GM12878 (cell line): ENCODE measurements around the gene AKAP1. TPM values are rescaled to one million over a fixed set of nuclear protein-coding genes. Genes with fewer than 3 reads are reported as not detected.

Source experiments
- ATAC-seq: fragments of 200-7000 bp; cut with Tn5 transposase; 3 replicates; pipeline ENCODE4 v1.9.1; 2020; ENCODE audit warnings: mild to moderate bottlenecking, moderate library complexity
- BruUV-seq: library from RNA; stranded (reverse); fragments of 400-500 nt; replicated peaks from 2 replicates; lab custom pipeline; 2021; lab: Mats Ljungman, UMichigan
- CTCF ChIA-PET: fragments of 300-600 bp; sonication (Branson Sonifier 250); formaldehyde crosslinking; extraction: SDS; loops from one replicate; lab custom pipeline; 2021; ENCODE audit warnings: inconsistent platforms; lab: Yijun Ruan, JAX
- POLR2A ChIA-PET: fragments of 350-600 bp; formaldehyde crosslinking; extraction: SDS; loops from one replicate; lab custom pipeline; 2021; ENCODE audit warnings: inconsistent platforms; lab: Charles Lee
- RAD21 ChIA-PET: fragments of 300-600 bp; sonication (Branson Sonifier 250); formaldehyde crosslinking; loops from one replicate; lab custom pipeline; 2023; ENCODE audit warnings: antibody characterized with exemption; ENCODE audit not compliant: unreplicated experiment; lab: Charles Lee
- SMC1A ChIA-PET: fragments of 300-600 bp; sonication (Branson Sonifier 250); formaldehyde crosslinking; loops from one replicate; lab custom pipeline; 2023; ENCODE audit not compliant: unreplicated experiment, uncharacterized antibody; lab: Charles Lee
- DNase-seq: peaks from one replicate; pipeline ENCODE4 v3.0.0-alpha.2; 2011; ENCODE audit warnings: low read depth, low spot score
- FAIRE-seq: peaks from 3 replicates; lab custom pipeline; 2011; peaks lifted over from hg19 to GRCh38; lab: Jason Lieb, UNC
- H2AFZ ChIP-seq: 2 replicates; pipeline ENCODE4 v1.6.0; 2011; ENCODE audit warnings: low read depth, low read length, control low read depth; ENCODE audit not compliant: control insufficient read depth
- H3K27ac ChIP-seq: 2 replicates; pipeline ENCODE4 v1.5.1; 2011; ENCODE audit warnings: control low read depth; ENCODE audit not compliant: control insufficient read depth, insufficient read depth
- H3K27me3 ChIP-seq, 2 experiments: replicated peaks in 1 of 2; 2 replicates each; pipeline versions ENCODE4 v1.6.0 to v1.6.1; 2011; ENCODE audit warnings: low read length in 1 of 2; ENCODE audit not compliant: control insufficient read depth in 2 of 2, insufficient read depth in 2 of 2
- H3K36me3 ChIP-seq, 2 experiments: 2 replicates each; pipeline ENCODE4 v1.5.1; 2011; ENCODE audit warnings: low read length in 1 of 2; ENCODE audit not compliant: control insufficient read depth in 2 of 2, insufficient read depth in 2 of 2
- H3K4me1 ChIP-seq: 2 replicates; pipeline ENCODE4 v1.6.1; 2011; ENCODE audit warnings: mild to moderate bottlenecking, low read length, moderate library complexity, mixed read lengths; ENCODE audit not compliant: control insufficient read depth, insufficient read depth
- H3K4me2 ChIP-seq: 2 replicates; pipeline ENCODE4 v1.6.0; 2011; ENCODE audit warnings: control low read depth; ENCODE audit not compliant: control insufficient read depth, insufficient read depth
- H3K4me3 ChIP-seq: fragments of 200-600 bp; sonication (generic); 2 replicates; pipeline ENCODE4 v1.5.1; 2016
- H3K79me2 ChIP-seq: 2 replicates; pipeline ENCODE4 v1.6.0; 2011; ENCODE audit warnings: low read length; ENCODE audit not compliant: control insufficient read depth, insufficient read depth
- H3K9ac ChIP-seq: 2 replicates; pipeline ENCODE4 v1.8.0; 2011; ENCODE audit warnings: low read length, control low read depth, mixed read lengths; ENCODE audit not compliant: control insufficient read depth, insufficient read depth
- H3K9me3 ChIP-seq: replicated peaks from 3 replicates; pipeline ENCODE4 v1.5.1; 2011; ENCODE audit warnings: mild to moderate bottlenecking, low read length; ENCODE audit not compliant: control insufficient read depth, insufficient read depth
- H4K20me1 ChIP-seq: 2 replicates; pipeline ENCODE4 v1.6.0; 2011; ENCODE audit not compliant: control insufficient read depth, insufficient read depth
- ATF7 ChIP-seq: fragments of 450-650 bp; IDR thresholded peaks from 2 replicates; pipeline ENCODE4 v1.6.1; 2016; ENCODE audit warnings: low read depth, mild to moderate bottlenecking
- BMI1 ChIP-seq: fragments of 450-650 bp; IDR thresholded peaks from 2 replicates; pipeline ENCODE4 v1.6.1; 2016; ENCODE audit warnings: mild to moderate bottlenecking, moderate library complexity, borderline replicate concordance
- BRCA1 ChIP-seq: IDR thresholded peaks from 2 replicates; pipeline ENCODE4 v1.6.1; 2011; ENCODE audit warnings: low read depth, low read length, improper control_type of control experiment
- CHD2 ChIP-seq: IDR thresholded peaks from 2 replicates; pipeline ENCODE4 v1.6.1; 2011; ENCODE audit warnings: low read depth, low read length, improper control_type of control experiment, borderline replicate concordance
- CHD4 ChIP-seq: fragments of 200-600 bp; sonication (generic); IDR thresholded peaks from 2 replicates; pipeline ENCODE4 v1.6.1; 2016; ENCODE audit warnings: mild to moderate bottlenecking
- CTCF ChIP-seq, 3 experiments: IDR thresholded peaks in 2 of 3; conservative IDR thresholded peaks in 1 of 3; 2 replicates each; pipeline ENCODE4 v1.5.1; 2011; ENCODE audit warnings: low read depth in 3 of 3, low read length in 3 of 3, mild to moderate bottlenecking in 3 of 3, control low read depth in 2 of 3, moderate library complexity in 2 of 3, inconsistent platforms in 1 of 3, mixed read lengths in 1 of 3; ENCODE audit not compliant: control insufficient read depth in 2 of 3, insufficient read depth in 1 of 3; ENCODE audit errors: extremely low read depth in 1 of 3
- MYC ChIP-seq: IDR thresholded peaks from 2 replicates; pipeline ENCODE4 v1.6.1; 2011; ENCODE audit warnings: mild to moderate bottlenecking, low read length, moderate library complexity, inconsistent platforms; ENCODE audit not compliant: insufficient read depth, insufficient replicate concordance, insufficient read length, severe bottlenecking
- RAD21 ChIP-seq: IDR thresholded peaks from 2 replicates; pipeline ENCODE4 v1.6.1; 2011; ENCODE audit warnings: mild to moderate bottlenecking, low read depth, low read length, moderate library complexity; ENCODE audit not compliant: insufficient read depth
- RELA ChIP-seq: fragments of 450-650 bp; IDR thresholded peaks from 2 replicates; pipeline ENCODE4 v1.8.0; 2014; ENCODE audit warnings: borderline replicate concordance; ENCODE audit not compliant: partially characterized antibody
- USF1 ChIP-seq: IDR thresholded peaks from 2 replicates; pipeline ENCODE4 v1.6.1; 2011; ENCODE audit warnings: borderline replicate concordance, low read depth, mild to moderate bottlenecking, moderate library complexity, mixed read lengths, low read length; ENCODE audit not compliant: insufficient read depth; ENCODE audit errors: extremely low read length
- YBX1 ChIP-seq: fragments of 450-650 bp; IDR thresholded peaks from 2 replicates; pipeline ENCODE4 v1.6.1; 2016; ENCODE audit warnings: antibody characterized with exemption
- WGBS: methylation state at CpG from one replicate; pipeline ENCODE4 v1.1.6; 2016; ENCODE audit warnings: low lambda C conversion rate; ENCODE audit not compliant: insufficient replicate concordance, insufficient coverage; ENCODE audit errors: missing lambda C conversion rate; 5-methylcytosine and 5-hydroxymethylcytosine counted together
- in situ Hi-C: fragments of 300-500 bp; cut with MboI; formaldehyde crosslinking; loops from 9 replicates; pipeline ENCODE4 v1.14.3; 2018; ENCODE audit warnings: mixed read lengths
- intact Hi-C: fragments of 100-400 bp; cut with micrococcal nuclease; formaldehyde crosslinking; loops from one replicate; pipeline ENCODE4 v1.14.2; 2022; ENCODE audit not compliant: unreplicated experiment
- polyA plus RNA-seq, 11 experiments: library from polyadenylated mRNA; depleted of rRNA in 4 of 11; unstranded in 6 of 11; stranded (reverse) in 5 of 11; fragments of >200 nt; fragmentation: Nextera tagmentation in 4 of 11; fragmentation: Illumina TruSeq in 1 of 11; extraction: Ambion mirVana in 4 of 11; extraction: Trizol in 1 of 11; gene quantifications; 1 replicate in 1 of 11; 2 replicates in 10 of 11; pipeline versions ENCODE4 v1.2.1 to v1.2.3, GENCODE V29; 2011 to 2016; ENCODE audit warnings: inconsistent platforms in 2 of 11, missing spikeins in 2 of 11, low read depth in 1 of 11
- total RNA-seq, 4 experiments: library from RNA; depleted of rRNA in 3 of 4; stranded (reverse); fragments of >200 nt in 3 of 4; fragmentation: Illumina TruSeq in 1 of 4; extraction: Trizol in 1 of 4; gene quantifications; 2 replicates each; pipeline versions ENCODE4 v1.2.1 to v1.2.3, GENCODE V29; 2013 to 2021

The AKAP1 gene
- total and polyA plus RNA-seq, 10 of the 15 experiments (the other 5 are each of a cell fraction or from before 2014, with no cell fraction given): 11.9 to 50.5 (median 38.1) TPM

- no peak for ATAC-seq
- TF ChIP-seq BRCA1: no peak
- TF ChIP-seq USF1: no peak
- Histone ChIP-seq H3K27ac (no peak overlapping the region), H3K9ac (no peak overlapping the region), H3K4me2 (no peak overlapping the region), H3K79me2 (no peaks in the 10 kb centered on the region), H3K9me3 (no peaks in the 10 kb centered on the region), H2AFZ (no peak overlapping the region), H3K36me3 (peaks cover 4 to 8% of the 10 kb centered on the region in 2 experiments; a peak in 3 of 4 replicates), H3K4me1 (no peaks in the 10 kb centered on the region), H3K4me3 (no peak overlapping the region), H4K20me1 (no peaks in the 10 kb centered on the region), H3K27me3 (no peaks in the 10 kb centered on the region)
- no peak for FAIRE-seq
- no TSS peak for BruUV-seq
- WGBS: 87% methylated on average over 6 of the region's 6 CpGs
- in situ Hi-C loops: loop anchor here (5.0 kb wide), 2 partner anchors 621 to 711 kb away; partner anchors contain the start of gene CCDC182
- RAD21 ChIA-PET: interaction anchor here (1.2 kb wide), 1 partner anchor 622 kb away, joined by 4 read pairs; no protein-coding TSS in a partner anchor
- DNase-seq: no peak
- SMC1A ChIA-PET: no interaction called here
- POLR2A ChIA-PET: no interaction called here
- intact Hi-C loops: loop anchor here (5.0 kb wide), 1 partner anchor 986 kb away; no protein-coding TSS in a partner anchor
- CTCF ChIA-PET: interaction anchor here (5.6 kb wide), 1 partner anchor 657 kb away, joined by 25 read pairs; no protein-coding TSS in a partner anchor
Measured at GRCh38 chr17:57125866-57126265, 40.8 kb downstream of the AKAP1 start.

- ChIA-PET POLR2A (no interaction called here), CTCF (interaction anchor here (0.5 to 5.6 kb wide), 6 partner anchors 541 to 702 kb away, joined by 3 to 25 read pairs (median 6); no protein-coding TSS in a partner anchor), RAD21 (interaction anchor here (1.2 to 3.0 kb wide), 3 partner anchors 541 to 617 kb away, joined by 5 to 9 read pairs (median 6); no protein-coding TSS in a partner anchor), SMC1A (interaction anchor here (0.9 to 2.7 kb wide), 4 partner anchors 132 to 702 kb away, joined by 3 to 15 read pairs (median 4); no protein-coding TSS in a partner anchor)
- H2AFZ ChIP-seq: peak overlapping the region; percentile 77
- peaks cover 5% of the 10 kb centered on the region for H3K4me1 ChIP-seq
- no peaks in the 10 kb centered on the region for H3K36me3 ChIP-seq
- ATAC-seq: peak; percentile 99
- in situ Hi-C loops: no loop called here
- no peak overlapping the region for H3K27ac ChIP-seq
- no peak overlapping the region for H3K4me3 ChIP-seq
- intact Hi-C loops: loop anchor here (2.0 to 10.0 kb wide), 4 partner anchors 112 to 701 kb away; no protein-coding TSS in a partner anchor
- peak; percentile 89 for FAIRE-seq
- 26% methylated on average over 16 of the region's 16 CpGs for WGBS
- H3K9ac ChIP-seq: no peak overlapping the region
- H3K79me2 ChIP-seq: no peaks in the 10 kb centered on the region
- DNase-seq: peak; percentile 25
- BruUV-seq: no TSS peak
- H3K4me2 ChIP-seq: peak overlapping the region; percentile 48; the same call in 1 of the 2 replicates
- no peaks in the 10 kb centered on the region for H3K27me3 ChIP-seq
- no peaks in the 10 kb centered on the region for H3K9me3 ChIP-seq
- no peaks in the 10 kb centered on the region for H4K20me1 ChIP-seq
- no peak for TF ChIP-seq ATF7
- no peak for TF ChIP-seq CHD2
- TF ChIP-seq RELA: no peak
- TF ChIP-seq RAD21: peak; percentile 79
- no peak for TF ChIP-seq BMI1
- TF ChIP-seq CHD4: no peak
- TF ChIP-seq MYC: no peak
- peak; percentile 59 to 84 (median 80) for TF ChIP-seq CTCF (IDR thresholded peaks at IDR 0.05 in 2 of 3, conservative IDR thresholded peaks at IDR 0.05 in 1 of 3; ENCODE audit: control insufficient read depth in 2 of 3, extremely low read depth in 1 of 3, insufficient read depth in 1 of 3, low read depth in 3 of 3, low read length in 3 of 3)
- no peak for TF ChIP-seq YBX1
Measured at GRCh38 chr17:57130708-57131461, 45.8 kb downstream of the AKAP1 start.
